OCI-LY7 (cell line): ENCODE results near the gene UNC45B. TPM values are rescaled to one million over a fixed set of nuclear protein-coding genes. Genes with fewer than 3 reads are reported as not detected.
"Not testable (repeated sequence)": the region's sequence is repeated elsewhere in the genome, so short reads cannot be mapped to it uniquely, and the experiment has no call there.

ENCODE experiments used
- BruUV-seq: library from RNA; stranded (reverse); fragments of 400-500 nt; replicated peaks from 2 replicates; lab custom pipeline; 2021; lab: Mats Ljungman, UMichigan
- CTCF ChIA-PET: fragments of 300-600 bp; sonication (Branson Sonifier 250); formaldehyde crosslinking; loops from one replicate; lab custom pipeline; 2022; ENCODE audit warnings: antibody characterized with exemption; ENCODE audit not compliant: unreplicated experiment; lab: Charles Lee
- POLR2A ChIA-PET: fragments of 300-600 bp; sonication (Branson Sonifier 250); formaldehyde crosslinking; loops from one replicate; lab custom pipeline; 2022; ENCODE audit warnings: antibody characterized with exemption; lab: Charles Lee
- DNase-seq: peaks from one replicate; pipeline ENCODE4 v3.0.0-alpha.2; 2015; ENCODE audit warnings: low spot score
- H2AFZ ChIP-seq: fragments of 200-600 bp; sonication (generic), shearing (Covaris generic); 2 replicates; pipeline ENCODE4 v1.6.1; 2014; ENCODE audit warnings: mild to moderate bottlenecking, antibody characterized with exemption, low read length, moderate library complexity
- H3K27ac ChIP-seq: fragments of 200-600 bp; sonication (generic); 2 replicates; pipeline ENCODE4 v1.5.1; 2014; ENCODE audit warnings: mixed run types, low read depth, mild to moderate bottlenecking, moderate library complexity, low read length, inconsistent platforms; ENCODE audit not compliant: poor library complexity, severe bottlenecking
- H3K36me3 ChIP-seq: fragments of 200-600 bp; sonication (generic); 2 replicates; pipeline ENCODE4 v1.6.1; 2014; ENCODE audit warnings: mild to moderate bottlenecking, antibody characterized with exemption, low read length, moderate library complexity, mixed read lengths; ENCODE audit not compliant: insufficient read depth
- H3K4me1 ChIP-seq: fragments of 200-600 bp; sonication (generic); 2 replicates; pipeline ENCODE4 v1.5.1; 2014; ENCODE audit warnings: mild to moderate bottlenecking, low read length; ENCODE audit not compliant: insufficient read depth, poor library complexity, severe bottlenecking
- H3K4me2 ChIP-seq: fragments of 200-600 bp; sonication (generic); 2 replicates; pipeline ENCODE4 v1.6.1; 2014; ENCODE audit warnings: mild to moderate bottlenecking, low read length
- H3K4me3 ChIP-seq: fragments of 200-600 bp; sonication (generic); 2 replicates; pipeline ENCODE4 v1.5.1; 2014; ENCODE audit warnings: mild to moderate bottlenecking, low read depth, low read length; ENCODE audit not compliant: poor library complexity, severe bottlenecking
- H3K79me2 ChIP-seq: fragments of 200-600 bp; sonication (generic); 2 replicates; pipeline ENCODE4 v1.6.1; 2016; ENCODE audit warnings: low read depth, mild to moderate bottlenecking, low read length, moderate library complexity, mixed read lengths; ENCODE audit not compliant: insufficient read depth
- H3K9me2 ChIP-seq: fragments of 200-600 bp; sonication (generic); 2 replicates; pipeline ENCODE4 v1.6.1; 2016; ENCODE audit warnings: mild to moderate bottlenecking, low read length, mixed read lengths; ENCODE audit not compliant: insufficient read depth
- H3K9me3 ChIP-seq: fragments of 200-600 bp; sonication (generic); 2 replicates; pipeline ENCODE4 v1.6.1; 2014; ENCODE audit warnings: mild to moderate bottlenecking, mixed run types, low read length, mixed read lengths
- H4K20me1 ChIP-seq: fragments of 200-600 bp; sonication (generic); 2 replicates; pipeline ENCODE4 v1.6.1; 2014; ENCODE audit warnings: mild to moderate bottlenecking, antibody characterized with exemption, low read length, moderate library complexity, mixed read lengths; ENCODE audit not compliant: insufficient read depth
- EZH2phosphoT487 ChIP-seq: fragments of 200-600 bp; sonication (generic); IDR thresholded peaks from 2 replicates; pipeline ENCODE4 v1.6.1; 2018; ENCODE audit warnings: low read depth, borderline replicate concordance, mild to moderate bottlenecking, mixed run types, antibody characterized with exemption, low read length, moderate library complexity, mixed read lengths
- intact Hi-C: fragments of 100-400 bp; cut with micrococcal nuclease; formaldehyde crosslinking; loops from one replicate; pipeline ENCODE4 v1.10.0; 2022; ENCODE audit not compliant: unreplicated experiment
- total RNA-seq, 2 experiments: library from RNA; depleted of rRNA in 1 of 2; stranded (reverse); fragments of >200 nt in 1 of 2; shearing (Covaris generic) in 1 of 2; gene quantifications; 2 replicates each; pipeline ENCODE4 v1.2.3, GENCODE V29; 2014 to 2022
- TF ChIP-seq, protein P1 (sequence below): fragments of 200-600 bp; sonication (generic); conservative IDR thresholded peaks from 2 replicates; pipeline ENCODE4 v1.5.1; 2014; ENCODE audit warnings: mild to moderate bottlenecking, antibody characterized with exemption, low read length, moderate library complexity, mixed read lengths

The UNC45B gene
- total RNA-seq, 2 experiments from 2014 or later, result not detected

DNA sequence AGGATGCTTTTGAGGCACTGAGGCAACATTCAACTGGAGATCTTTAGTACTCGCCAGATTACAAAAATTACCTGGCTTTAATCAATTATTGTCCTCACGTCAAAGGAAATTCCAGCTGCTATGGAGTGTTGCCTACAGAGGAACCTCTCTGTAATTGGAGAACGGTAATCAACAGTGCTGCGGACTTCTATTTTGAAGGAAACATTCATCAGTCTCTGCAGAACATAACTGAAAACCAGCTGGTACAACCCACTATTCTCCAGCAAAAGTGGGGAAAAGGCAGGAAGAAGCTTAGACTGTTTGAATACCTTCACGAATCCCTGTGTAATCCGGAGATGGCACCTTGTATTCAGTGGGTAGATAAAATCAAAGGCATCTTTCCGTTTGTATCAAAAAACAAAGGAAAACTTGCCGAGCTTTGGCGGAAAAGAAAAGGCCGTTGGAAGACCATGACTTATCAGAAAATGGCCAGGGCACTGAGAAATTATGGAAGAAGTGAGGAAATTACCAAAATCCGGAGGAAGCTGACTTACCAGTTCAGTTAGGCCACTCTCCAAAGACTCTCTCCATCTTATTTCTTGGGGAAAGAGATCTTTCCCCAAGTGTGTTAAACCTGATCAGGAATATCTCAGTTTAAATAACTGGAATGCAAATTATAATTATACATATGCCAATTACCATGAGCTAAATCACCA, 43.5 kb downstream of the UNC45B start:
- intact Hi-C loops, result no loop called here
- Histone ChIP-seq H4K20me1 (no peaks in the 10 kb centered on the region), H2AFZ (no peak overlapping the region), H3K4me1 (no peaks in the 10 kb centered on the region), H3K27ac (no peak overlapping the region), H3K79me2 (no peaks in the 10 kb centered on the region), H3K4me3 (no peak overlapping the region), H3K36me3 (no peaks in the 10 kb centered on the region), H3K9me2 (no peaks in the 10 kb centered on the region), H3K4me2 (no peak overlapping the region), H3K9me3 (no peaks in the 10 kb centered on the region)
- TF ChIP-seq, protein P1, sequence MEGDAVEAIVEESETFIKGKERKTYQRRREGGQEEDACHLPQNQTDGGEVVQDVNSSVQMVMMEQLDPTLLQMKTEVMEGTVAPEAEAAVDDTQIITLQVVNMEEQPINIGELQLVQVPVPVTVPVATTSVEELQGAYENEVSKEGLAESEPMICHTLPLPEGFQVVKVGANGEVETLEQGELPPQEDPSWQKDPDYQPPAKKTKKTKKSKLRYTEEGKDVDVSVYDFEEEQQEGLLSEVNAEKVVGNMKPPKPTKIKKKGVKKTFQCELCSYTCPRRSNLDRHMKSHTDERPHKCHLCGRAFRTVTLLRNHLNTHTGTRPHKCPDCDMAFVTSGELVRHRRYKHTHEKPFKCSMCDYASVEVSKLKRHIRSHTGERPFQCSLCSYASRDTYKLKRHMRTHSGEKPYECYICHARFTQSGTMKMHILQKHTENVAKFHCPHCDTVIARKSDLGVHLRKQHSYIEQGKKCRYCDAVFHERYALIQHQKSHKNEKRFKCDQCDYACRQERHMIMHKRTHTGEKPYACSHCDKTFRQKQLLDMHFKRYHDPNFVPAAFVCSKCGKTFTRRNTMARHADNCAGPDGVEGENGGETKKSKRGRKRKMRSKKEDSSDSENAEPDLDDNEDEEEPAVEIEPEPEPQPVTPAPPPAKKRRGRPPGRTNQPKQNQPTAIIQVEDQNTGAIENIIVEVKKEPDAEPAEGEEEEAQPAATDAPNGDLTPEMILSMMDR, result no peak
- TF ChIP-seq EZH2phosphoT487, result no peak
- DNase-seq, result no peak
- CTCF ChIA-PET, result no interaction called here
- POLR2A ChIA-PET, result no interaction called here
- BruUV-seq, result no TSS peak

DNA sequence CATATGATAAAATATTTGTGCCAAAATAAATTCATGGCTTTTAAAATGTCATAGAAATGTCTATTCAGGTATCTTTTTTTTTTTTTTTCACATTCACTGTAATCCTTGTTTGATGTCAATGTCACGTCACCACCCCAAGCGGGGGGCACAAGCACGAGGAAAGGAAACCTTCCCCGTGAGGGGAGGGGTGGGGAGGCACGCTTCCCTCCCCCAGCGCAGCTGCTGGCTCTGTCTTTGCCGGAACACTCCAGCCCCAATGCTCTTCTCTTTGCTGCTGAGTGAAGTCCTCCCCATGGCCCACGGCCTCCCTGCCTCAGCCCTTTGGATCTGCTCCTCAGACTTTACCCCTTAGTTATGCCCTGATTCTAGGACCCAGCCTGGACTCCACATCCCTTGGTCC, 45.1 kb downstream of the UNC45B start:
- Histone ChIP-seq H3K4me1 (no peaks in the 10 kb centered on the region), H3K4me3 (no peak overlapping the region), H3K9me2 (no peaks in the 10 kb centered on the region), H3K79me2 (no peaks in the 10 kb centered on the region), H2AFZ (no peak overlapping the region), H3K27ac (no peak overlapping the region), H4K20me1 (no peaks in the 10 kb centered on the region), H3K9me3 (0 out of 2 replicates have a peak, but pooled peaks cover 3% of the 10 kb centered on the region), H3K36me3 (no peaks in the 10 kb centered on the region), H3K4me2 (no peak overlapping the region)
- intact Hi-C loops, result no loop called here
- no TSS peak for BruUV-seq
- POLR2A ChIA-PET, result interaction anchor here (0.7 kb wide), 3 partner anchors 380 to 1688 kb away, joined by 3 to 4 read pairs (median 3); no protein-coding TSS in a partner anchor
- DNase-seq, result no peak
- CTCF ChIA-PET, result no interaction called here
- TF ChIP-seq, protein P1, result no peak
- TF ChIP-seq EZH2phosphoT487, result no peak

- H3K27ac ChIP-seq, H3K4me1 ChIP-seq, CTCF ChIA-PET, H3K4me3 ChIP-seq, H3K79me2 ChIP-seq, BruUV-seq, DNase-seq, H3K36me3 ChIP-seq, H3K9me2 ChIP-seq, H4K20me1 ChIP-seq, intact Hi-C loops, H3K4me2 ChIP-seq, H2AFZ ChIP-seq, H3K9me3 ChIP-seq, POLR2A ChIA-PET: not testable (repeated sequence)
Observed at GRCh38 chr17:35194001-35194400, 46.4 kb downstream of the UNC45B start, which contains the start of gene SLC35G3. SLC35G3 (minus strand) TSS chr17:35194393; CDS start chr17:35194307, 86 bp downstream.

DNA sequence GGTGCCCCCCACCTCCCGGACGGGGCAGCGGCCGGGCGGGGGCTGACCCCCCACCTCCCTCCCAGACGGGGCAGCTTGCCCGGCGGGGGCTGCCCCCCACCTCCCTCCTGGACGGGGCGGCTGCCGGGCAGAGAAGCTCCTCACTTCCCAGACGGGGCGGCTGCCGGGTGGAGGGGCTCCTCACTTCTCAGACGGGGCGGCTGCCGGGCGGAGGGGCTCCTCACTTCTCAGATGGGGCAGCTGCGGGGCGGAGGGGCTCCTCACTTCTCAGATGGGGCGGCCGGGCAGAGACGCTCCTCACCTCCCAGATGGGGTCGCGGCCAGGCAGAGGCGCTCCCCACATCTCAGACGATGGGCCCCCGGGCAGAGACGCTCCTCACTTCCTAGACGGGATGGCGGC, 47.4 kb downstream of the UNC45B start:
- H3K27ac ChIP-seq, H3K9me3 ChIP-seq, DNase-seq, intact Hi-C loops, H3K79me2 ChIP-seq, H3K4me2 ChIP-seq, BruUV-seq, H3K4me1 ChIP-seq, POLR2A ChIA-PET, H2AFZ ChIP-seq, H4K20me1 ChIP-seq, H3K4me3 ChIP-seq, CTCF ChIA-PET, H3K36me3 ChIP-seq, H3K9me2 ChIP-seq: not testable (repeated sequence)

GRCh38 chr17:35202582-35202981, 55.0 kb downstream of the UNC45B start:
- H3K36me3 ChIP-seq, H3K9me2 ChIP-seq, H3K4me1 ChIP-seq, intact Hi-C loops, H3K4me3 ChIP-seq, H3K9me3 ChIP-seq, POLR2A ChIA-PET, BruUV-seq, H2AFZ ChIP-seq, CTCF ChIA-PET, H3K79me2 ChIP-seq, H3K4me2 ChIP-seq, H3K27ac ChIP-seq, DNase-seq, H4K20me1 ChIP-seq: not testable (repeated sequence)
